Neural progenitor cell (in vitro differentiated cells): ENCODE data around the gene PPP1R37. TPM values are rescaled to one million over a fixed set of nuclear protein-coding genes. Genes with fewer than 3 reads are reported as not detected.

ENCODE experiments used
- DNase-seq: peaks from one replicate; pipeline ENCODE4 v3.0.0-alpha.2; 2016; ENCODE audit warnings: low spot score
- H2AFZ ChIP-seq: fragments of 200-600 bp; sonication (generic); replicated peaks from 2 replicates; pipeline ENCODE4 v1.6.1; 2016; ENCODE audit warnings: antibody characterized with exemption
- H3F3A ChIP-seq: fragments of 200-600 bp; sonication (generic); 2 replicates; pipeline ENCODE4 v1.6.1; 2016; ENCODE audit warnings: antibody characterized with exemption, low read depth
- H3K27ac ChIP-seq: fragments of 200-600 bp; sonication (generic); 2 replicates; pipeline ENCODE4 v1.5.1; 2016; ENCODE audit warnings: mild to moderate bottlenecking
- H3K27me3 ChIP-seq: fragments of 200-600 bp; sonication (generic); 2 replicates; pipeline ENCODE4 v1.6.1; 2016; ENCODE audit warnings: mild to moderate bottlenecking, moderate library complexity
- H3K36me3 ChIP-seq: fragments of 200-600 bp; sonication (generic); 2 replicates; pipeline ENCODE4 v1.5.1; 2016
- H3K4me1 ChIP-seq: fragments of 200-600 bp; sonication (generic); 2 replicates; pipeline ENCODE4 v1.6.1; 2016; ENCODE audit warnings: mixed run types
- H3K4me2 ChIP-seq: fragments of 200-600 bp; sonication (generic); 2 replicates; pipeline ENCODE4 v1.6.1; 2016
- H3K4me3 ChIP-seq: fragments of 200-600 bp; sonication (generic); 2 replicates; pipeline ENCODE4 v1.5.1; 2016
- H3K79me2 ChIP-seq: fragments of 200-600 bp; sonication (generic); 2 replicates; pipeline ENCODE4 v1.6.1; 2016; ENCODE audit warnings: low read depth
- H3K9ac ChIP-seq: fragments of 200-600 bp; sonication (generic); 2 replicates; pipeline ENCODE4 v1.6.1; 2016
- H3K9me3 ChIP-seq: fragments of 200-600 bp; sonication (generic); 2 replicates; pipeline ENCODE4 v1.5.1; 2016; ENCODE audit warnings: low read depth
- H4K20me1 ChIP-seq: fragments of 200-600 bp; sonication (generic); 2 replicates; pipeline ENCODE4 v1.6.1; 2016; ENCODE audit warnings: low read depth
- H3K27ac Mint-ChIP-seq: 3 replicates; pipeline ENCODE4 v1.8.0; 2021; ENCODE audit warnings: mixed read lengths
- H3K27me3 Mint-ChIP-seq: 2 replicates; pipeline ENCODE4 v1.8.0; 2022; ENCODE audit warnings: low read depth, mild to moderate bottlenecking, inconsistent platforms, moderate library complexity, mixed read lengths; ENCODE audit not compliant: insufficient read depth
- H3K36me3 Mint-ChIP-seq: 3 replicates; pipeline ENCODE4 v1.8.0; 2021; ENCODE audit warnings: mixed read lengths
- H3K4me1 Mint-ChIP-seq: 3 replicates; pipeline ENCODE4 v1.8.0; 2021; ENCODE audit warnings: mixed read lengths
- H3K4me3 Mint-ChIP-seq: 3 replicates; pipeline ENCODE4 v1.8.0; 2021; ENCODE audit warnings: mild to moderate bottlenecking, moderate library complexity, mixed read lengths
- H3K9me3 Mint-ChIP-seq: 3 replicates; pipeline ENCODE4 v1.8.0; 2020; ENCODE audit warnings: mixed read lengths
- EZH2 ChIP-seq: fragments of 200-600 bp; sonication (generic); IDR thresholded peaks from 2 replicates; pipeline ENCODE4 v1.6.1; 2017; ENCODE audit warnings: antibody characterized with exemption, mild to moderate bottlenecking, moderate library complexity
- EZH2phosphoT487 ChIP-seq: fragments of 200-600 bp; sonication (generic); IDR thresholded peaks from 2 replicates; pipeline ENCODE4 v1.6.1; 2017; ENCODE audit warnings: antibody characterized with exemption
- total RNA-seq: library from RNA; depleted of rRNA; stranded (reverse); fragments of >200 nt; gene quantifications from 2 replicates; pipeline ENCODE4 v1.2.3, GENCODE V29; 2015; ENCODE audit warnings: low replicate concordance
- TF ChIP-seq, protein P1 (sequence below): fragments of 200-600 bp; sonication (generic); IDR thresholded peaks from 2 replicates; pipeline ENCODE4 v1.5.1; 2017; ENCODE audit warnings: antibody characterized with exemption, mild to moderate bottlenecking

The PPP1R37 gene
- total RNA-seq, 1 donor from 2014 or later = 8.1 TPM

DNA sequence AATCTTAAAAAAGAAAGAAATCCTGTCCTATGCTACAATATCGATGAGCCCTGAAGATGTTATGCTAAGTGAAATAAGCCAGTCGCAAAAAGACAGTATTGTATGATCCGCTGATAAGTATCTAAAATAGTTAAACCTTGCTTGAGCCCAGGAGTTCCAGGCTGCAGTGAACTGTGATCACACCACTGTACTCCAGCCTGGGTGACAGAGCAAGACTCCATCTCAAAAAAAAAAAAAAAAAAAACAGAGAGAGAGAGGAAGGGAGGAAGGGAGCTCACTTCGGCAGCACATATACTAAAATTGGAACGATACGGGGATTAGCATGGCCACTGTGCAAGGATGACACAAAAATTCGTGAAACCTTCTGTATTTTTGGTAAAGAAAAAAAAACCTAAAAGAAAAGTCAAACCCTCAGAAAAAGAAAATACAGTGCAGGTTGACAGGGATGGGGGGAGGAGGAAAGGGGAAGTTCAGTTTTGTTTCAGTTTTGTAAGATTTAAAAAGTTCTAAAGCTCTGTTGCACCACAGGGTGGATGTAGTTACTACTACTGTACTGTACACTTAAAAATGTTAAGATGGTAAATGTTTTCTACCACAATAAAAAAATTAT is 45.7 kb upstream of the PPP1R37 start:
- Mint-ChIP-seq H3K27ac (no peak overlapping the region), H3K36me3 (peaks cover 11% of the 10 kb centered on the region), H3K9me3 (no peaks in the 10 kb centered on the region), H3K4me1 (no peaks in the 10 kb centered on the region), H3K27me3 (no peaks in the 10 kb centered on the region), H3K4me3 (no peak overlapping the region)
- Histone ChIP-seq H3K9me3 (no peaks in the 10 kb centered on the region), H3K27ac (no peak overlapping the region), H4K20me1 (peaks cover 92% of the 10 kb centered on the region), H3F3A (no peaks in the 10 kb centered on the region), H3K4me3 (no peak overlapping the region), H3K4me1 (no peaks in the 10 kb centered on the region), H3K36me3 (no peaks in the 10 kb centered on the region), H2AFZ (no peak overlapping the region), H3K79me2 (peaks cover 94% of the 10 kb centered on the region), H3K9ac (no peak overlapping the region), H3K4me2 (no peak overlapping the region), H3K27me3 (no peaks in the 10 kb centered on the region)
- DNase-seq = no peak
- TF ChIP-seq EZH2phosphoT487 (no peak), EZH2 (no peak)
- TF ChIP-seq, protein P1, sequence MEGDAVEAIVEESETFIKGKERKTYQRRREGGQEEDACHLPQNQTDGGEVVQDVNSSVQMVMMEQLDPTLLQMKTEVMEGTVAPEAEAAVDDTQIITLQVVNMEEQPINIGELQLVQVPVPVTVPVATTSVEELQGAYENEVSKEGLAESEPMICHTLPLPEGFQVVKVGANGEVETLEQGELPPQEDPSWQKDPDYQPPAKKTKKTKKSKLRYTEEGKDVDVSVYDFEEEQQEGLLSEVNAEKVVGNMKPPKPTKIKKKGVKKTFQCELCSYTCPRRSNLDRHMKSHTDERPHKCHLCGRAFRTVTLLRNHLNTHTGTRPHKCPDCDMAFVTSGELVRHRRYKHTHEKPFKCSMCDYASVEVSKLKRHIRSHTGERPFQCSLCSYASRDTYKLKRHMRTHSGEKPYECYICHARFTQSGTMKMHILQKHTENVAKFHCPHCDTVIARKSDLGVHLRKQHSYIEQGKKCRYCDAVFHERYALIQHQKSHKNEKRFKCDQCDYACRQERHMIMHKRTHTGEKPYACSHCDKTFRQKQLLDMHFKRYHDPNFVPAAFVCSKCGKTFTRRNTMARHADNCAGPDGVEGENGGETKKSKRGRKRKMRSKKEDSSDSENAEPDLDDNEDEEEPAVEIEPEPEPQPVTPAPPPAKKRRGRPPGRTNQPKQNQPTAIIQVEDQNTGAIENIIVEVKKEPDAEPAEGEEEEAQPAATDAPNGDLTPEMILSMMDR = no peak

DNA sequence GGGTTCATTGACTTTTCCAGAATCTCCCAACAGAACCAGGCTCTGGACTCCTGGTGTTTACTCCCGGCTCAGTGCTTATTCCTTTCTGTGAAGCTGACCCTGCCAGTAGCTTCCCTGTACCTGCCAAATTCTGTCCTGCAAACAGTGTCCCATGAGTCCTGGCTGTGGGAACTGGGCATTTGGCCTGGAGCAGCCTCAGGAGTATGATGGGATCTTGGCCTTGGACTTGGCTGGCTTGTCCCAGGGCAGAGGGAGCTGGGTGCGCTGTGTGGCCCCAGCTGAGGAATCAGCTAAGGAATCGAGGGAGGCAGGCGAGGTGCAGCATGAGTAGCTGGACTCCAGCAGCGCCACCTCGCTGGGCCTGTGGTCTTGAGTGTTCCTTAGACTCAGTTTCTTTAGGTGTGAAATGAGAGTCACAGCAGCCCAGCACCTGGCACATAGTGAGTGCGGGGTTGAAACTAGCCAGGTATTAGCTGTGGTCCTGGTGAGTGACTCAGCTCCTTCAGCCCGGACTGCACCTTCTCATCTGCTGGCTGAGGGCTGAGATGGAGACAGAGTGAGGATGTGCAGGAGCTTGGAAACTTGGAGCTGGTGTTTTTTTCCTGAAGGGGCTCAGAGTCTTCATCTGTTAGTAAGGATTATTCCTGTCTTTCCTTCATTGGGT is 43.8 kb upstream of the PPP1R37 start:
- no peaks in the 10 kb centered on the region for H3K9me3 ChIP-seq
- Mint-ChIP-seq H3K4me3 (no peak overlapping the region), H3K4me1 (no peaks in the 10 kb centered on the region), H3K9me3 (no peaks in the 10 kb centered on the region), H3K36me3 (peaks cover 14% of the 10 kb centered on the region), H3K27ac (no peak overlapping the region), H3K27me3 (peaks cover 2% of the 10 kb centered on the region)
- no peak overlapping the region for H3K4me3 ChIP-seq
- H4K20me1 ChIP-seq = peaks cover 84% of the 10 kb centered on the region
- H3K27ac ChIP-seq = no peak overlapping the region
- no peaks in the 10 kb centered on the region for H3F3A ChIP-seq
- DNase-seq = no peak
- no peak overlapping the region for H2AFZ ChIP-seq
- TF ChIP-seq, protein P1 = no peak
- TF ChIP-seq EZH2phosphoT487 (no peak), EZH2 (no peak)
- no peaks in the 10 kb centered on the region for H3K4me1 ChIP-seq
- no peaks in the 10 kb centered on the region for H3K36me3 ChIP-seq
- H3K9ac ChIP-seq = no peak overlapping the region
- H3K27me3 ChIP-seq = no peaks in the 10 kb centered on the region
- no peak overlapping the region for H3K4me2 ChIP-seq
- peaks cover 77% of the 10 kb centered on the region for H3K79me2 ChIP-seq

DNA sequence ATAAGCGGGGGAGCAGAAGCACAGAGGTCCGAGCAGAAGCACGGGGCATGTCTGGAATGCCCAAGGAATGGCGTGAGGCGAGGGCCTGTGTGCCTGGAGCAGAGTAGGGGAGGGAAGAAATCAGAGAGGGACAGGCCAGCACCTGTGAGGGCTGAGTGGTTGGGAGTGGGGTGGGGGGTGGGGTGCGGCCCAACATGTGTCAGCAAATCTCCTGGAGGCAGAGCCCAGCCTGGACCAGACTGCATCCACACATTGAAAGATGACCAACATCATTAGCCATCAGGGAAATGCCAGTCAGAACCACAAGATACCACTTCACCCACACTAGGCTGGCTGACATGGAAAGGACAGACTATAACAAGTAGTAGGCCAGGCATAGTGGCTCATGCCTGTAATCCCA is 42.9 kb upstream of the PPP1R37 start:
- H3K27ac Mint-ChIP-seq = no peak overlapping the region
- H3K27me3 Mint-ChIP-seq = peaks cover 2% of the 10 kb centered on the region
- Histone ChIP-seq H3K4me3 (no peak overlapping the region), H3K9ac (no peak overlapping the region), H3K4me2 (no peak overlapping the region), H4K20me1 (peaks cover 76% of the 10 kb centered on the region), H3K27me3 (no peaks in the 10 kb centered on the region), H2AFZ (no peak overlapping the region), H3K27ac (no peak overlapping the region), H3K36me3 (no peaks in the 10 kb centered on the region), H3K79me2 (peaks cover 69% of the 10 kb centered on the region), H3K4me1 (no peaks in the 10 kb centered on the region), H3F3A (no peaks in the 10 kb centered on the region), H3K9me3 (no peaks in the 10 kb centered on the region)
- H3K36me3 Mint-ChIP-seq = peaks cover 14% of the 10 kb centered on the region
- TF ChIP-seq EZH2 = no peak
- TF ChIP-seq, protein P1 = no peak
- TF ChIP-seq EZH2phosphoT487 = no peak
- no peak overlapping the region for H3K4me3 Mint-ChIP-seq
- no peak for DNase-seq
- H3K4me1 Mint-ChIP-seq = no peaks in the 10 kb centered on the region
- no peaks in the 10 kb centered on the region for H3K9me3 Mint-ChIP-seq
